Measurements from ENCODE around the gene PRTN3.

DNA sequence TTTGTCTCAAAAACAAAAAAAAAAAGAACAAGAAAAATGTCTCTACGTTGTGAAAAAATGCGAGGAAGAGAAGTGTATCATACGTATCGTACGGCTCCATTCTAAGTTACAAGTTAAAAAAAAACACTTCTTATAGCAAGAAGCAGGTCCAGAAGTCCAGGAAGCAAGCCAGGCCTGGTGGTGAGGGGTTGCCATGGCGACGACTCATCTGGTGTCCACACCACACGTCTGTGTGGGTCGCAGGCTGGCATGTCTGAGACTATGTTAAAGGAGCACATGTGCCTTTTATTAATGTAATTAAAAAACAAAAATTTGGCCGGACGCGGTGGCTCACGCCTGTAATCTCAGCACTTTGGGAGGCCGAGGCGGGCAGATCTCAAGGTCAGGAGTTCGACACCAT is 46.3 kb downstream of the PRTN3 start:
- TF ChIP-seq, protein P1, sequence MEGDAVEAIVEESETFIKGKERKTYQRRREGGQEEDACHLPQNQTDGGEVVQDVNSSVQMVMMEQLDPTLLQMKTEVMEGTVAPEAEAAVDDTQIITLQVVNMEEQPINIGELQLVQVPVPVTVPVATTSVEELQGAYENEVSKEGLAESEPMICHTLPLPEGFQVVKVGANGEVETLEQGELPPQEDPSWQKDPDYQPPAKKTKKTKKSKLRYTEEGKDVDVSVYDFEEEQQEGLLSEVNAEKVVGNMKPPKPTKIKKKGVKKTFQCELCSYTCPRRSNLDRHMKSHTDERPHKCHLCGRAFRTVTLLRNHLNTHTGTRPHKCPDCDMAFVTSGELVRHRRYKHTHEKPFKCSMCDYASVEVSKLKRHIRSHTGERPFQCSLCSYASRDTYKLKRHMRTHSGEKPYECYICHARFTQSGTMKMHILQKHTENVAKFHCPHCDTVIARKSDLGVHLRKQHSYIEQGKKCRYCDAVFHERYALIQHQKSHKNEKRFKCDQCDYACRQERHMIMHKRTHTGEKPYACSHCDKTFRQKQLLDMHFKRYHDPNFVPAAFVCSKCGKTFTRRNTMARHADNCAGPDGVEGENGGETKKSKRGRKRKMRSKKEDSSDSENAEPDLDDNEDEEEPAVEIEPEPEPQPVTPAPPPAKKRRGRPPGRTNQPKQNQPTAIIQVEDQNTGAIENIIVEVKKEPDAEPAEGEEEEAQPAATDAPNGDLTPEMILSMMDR (optimal IDR thresholded peaks at IDR 0.05 in 1 of 3, IDR thresholded peaks at IDR 0.05 in 1 of 3, conservative IDR thresholded peaks at IDR 0.05 in 1 of 3; ENCODE audit: extremely low read depth in 1 of 3, insufficient read depth in 2 of 3, low read length in 3 of 3): no peak
- TF ChIP-seq EZH2 (IDR thresholded peaks at IDR 0.05; ENCODE audit: low read length): no peak
